ENCODE data around the gene OPHN1. TPM values are rescaled to one million over a fixed set of nuclear protein-coding genes. Genes with fewer than 3 reads are reported as not detected.

The OPHN1 gene
- total RNA-seq, 4 donors from 2014 or later: 5.1 to 11.2 (median 8.0) TPM

DNA sequence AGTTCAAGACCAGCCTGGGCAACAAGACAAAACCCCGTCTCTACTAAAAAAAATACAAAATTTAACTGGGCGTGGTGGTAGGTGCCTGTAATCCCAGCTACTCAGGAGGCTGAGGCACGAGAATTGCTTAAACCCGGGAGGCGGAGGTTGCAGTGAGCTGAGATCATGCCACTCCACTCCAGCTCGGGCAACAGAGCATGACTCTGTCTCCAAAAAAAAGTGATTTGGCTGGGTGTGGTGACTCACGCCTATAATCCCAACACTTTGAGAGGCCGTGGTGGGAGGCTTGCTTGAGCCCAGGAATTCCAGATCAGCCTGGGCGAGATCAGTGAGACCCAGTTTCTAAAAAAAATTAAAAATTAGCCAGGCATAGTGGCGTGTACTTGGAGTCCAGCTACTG lies 4.1 kb downstream of the OPHN1 start:
- Histone ChIP-seq H3K36me3 (no peaks in the 10 kb centered on the region), H3K27ac (replicated peaks in 1 of 4) (no peak overlapping the region), H3K4me3 (no peak overlapping the region), H3K9me3 (no peaks in the 10 kb centered on the region), H3K27me3 (no peaks in the 10 kb centered on the region), H3K4me1 (peaks cover 7 to 15% (median 13%) of the 10 kb centered on the region in 4 donors)
- intact Hi-C loops (cut with DNase I): no loop called here
- DNase-seq (ENCODE audit: extremely low spot score): no peak
- TF ChIP-seq POLR2A (IDR thresholded peaks at IDR 0.05; ENCODE audit: low read depth) (no peak), EP300 (IDR thresholded peaks at IDR 0.05) (no peak), POLR2AphosphoS5 (IDR thresholded peaks at IDR 0.05) (no peak)
- TF ChIP-seq, protein P1, sequence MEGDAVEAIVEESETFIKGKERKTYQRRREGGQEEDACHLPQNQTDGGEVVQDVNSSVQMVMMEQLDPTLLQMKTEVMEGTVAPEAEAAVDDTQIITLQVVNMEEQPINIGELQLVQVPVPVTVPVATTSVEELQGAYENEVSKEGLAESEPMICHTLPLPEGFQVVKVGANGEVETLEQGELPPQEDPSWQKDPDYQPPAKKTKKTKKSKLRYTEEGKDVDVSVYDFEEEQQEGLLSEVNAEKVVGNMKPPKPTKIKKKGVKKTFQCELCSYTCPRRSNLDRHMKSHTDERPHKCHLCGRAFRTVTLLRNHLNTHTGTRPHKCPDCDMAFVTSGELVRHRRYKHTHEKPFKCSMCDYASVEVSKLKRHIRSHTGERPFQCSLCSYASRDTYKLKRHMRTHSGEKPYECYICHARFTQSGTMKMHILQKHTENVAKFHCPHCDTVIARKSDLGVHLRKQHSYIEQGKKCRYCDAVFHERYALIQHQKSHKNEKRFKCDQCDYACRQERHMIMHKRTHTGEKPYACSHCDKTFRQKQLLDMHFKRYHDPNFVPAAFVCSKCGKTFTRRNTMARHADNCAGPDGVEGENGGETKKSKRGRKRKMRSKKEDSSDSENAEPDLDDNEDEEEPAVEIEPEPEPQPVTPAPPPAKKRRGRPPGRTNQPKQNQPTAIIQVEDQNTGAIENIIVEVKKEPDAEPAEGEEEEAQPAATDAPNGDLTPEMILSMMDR (IDR thresholded peaks at IDR 0.05): no peak
- WGBS: 82% methylated on average over 10 of the region's 10 CpGs

DNA sequence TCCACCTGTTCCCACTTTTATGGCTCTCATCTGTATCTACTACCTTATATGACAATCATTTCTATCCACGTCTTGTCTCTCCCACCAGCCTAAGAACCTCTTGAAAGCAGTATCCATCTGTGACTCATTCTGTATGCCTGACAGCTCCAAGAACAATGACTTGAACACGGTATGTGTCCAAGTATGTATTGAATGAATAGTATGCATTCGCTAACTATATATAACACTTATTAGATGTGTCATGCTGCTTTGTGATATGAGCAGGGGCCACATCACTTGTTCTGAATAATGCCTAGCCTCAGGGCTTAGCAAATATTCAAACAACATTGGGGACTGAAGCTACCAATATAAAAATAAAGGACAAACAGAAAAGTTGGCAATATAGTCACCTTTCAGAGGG lies 4.9 kb downstream of the OPHN1 start:
- no peak for DNase-seq (ENCODE audit: extremely low spot score)
- 58% methylated on average over 3 of the region's 3 CpGs for WGBS
- Histone ChIP-seq H3K27me3 (no peaks in the 10 kb centered on the region), H3K27ac (replicated peaks in 1 of 4) (no peak overlapping the region), H3K4me3 (no peak overlapping the region), H3K36me3 (no peaks in the 10 kb centered on the region), H3K9me3 (no peaks in the 10 kb centered on the region), H3K4me1 (peaks cover 7 to 13% (median 11%) of the 10 kb centered on the region in 4 donors)
- TF ChIP-seq EP300 (IDR thresholded peaks at IDR 0.05) (no peak), POLR2AphosphoS5 (IDR thresholded peaks at IDR 0.05) (no peak), POLR2A (IDR thresholded peaks at IDR 0.05; ENCODE audit: low read depth) (no peak)
- TF ChIP-seq, protein P1 (IDR thresholded peaks at IDR 0.05): no peak
- intact Hi-C loops (cut with DNase I): no loop called here

DNA sequence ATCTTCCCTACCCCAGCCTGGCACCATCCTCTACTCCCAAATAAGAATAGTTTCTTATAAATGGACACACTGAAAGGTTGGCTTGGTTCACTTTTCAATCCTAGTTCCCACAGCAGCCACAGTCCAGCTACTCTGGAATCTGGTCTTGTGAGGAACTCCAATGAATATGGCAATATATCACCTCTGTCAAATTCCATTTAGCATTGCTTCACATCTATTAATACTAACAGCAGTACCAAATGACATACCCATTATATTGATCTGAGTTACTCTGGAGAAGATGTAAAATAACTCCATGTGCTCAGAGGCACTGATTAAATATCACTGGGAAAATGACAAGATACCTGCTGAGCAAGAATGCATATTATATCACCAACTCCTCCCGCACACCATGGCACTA lies 8.6 kb downstream of the OPHN1 start:
- no peaks in the 10 kb centered on the region for H3K9me3 ChIP-seq
- no peak overlapping the region for H3K4me3 ChIP-seq
- no peaks in the 10 kb centered on the region for H3K36me3 ChIP-seq
- no peaks in the 10 kb centered on the region for H3K27me3 ChIP-seq
- intact Hi-C loops (cut with DNase I): no loop called here
- no peak for DNase-seq (ENCODE audit: extremely low spot score)
- 93% methylated on average over 1 of the region's 1 CpG for WGBS
- H3K27ac ChIP-seq (replicated peaks in 1 of 4): no peak overlapping the region
- H3K4me1 ChIP-seq: peaks cover 5 to 14% (median 8%) of the 10 kb centered on the region in 4 donors
- TF ChIP-seq EP300 (IDR thresholded peaks at IDR 0.05) (no peak), POLR2A (IDR thresholded peaks at IDR 0.05; ENCODE audit: low read depth) (no peak), POLR2AphosphoS5 (IDR thresholded peaks at IDR 0.05) (no peak)
- TF ChIP-seq, protein P1 (IDR thresholded peaks at IDR 0.05): no peak

DNA sequence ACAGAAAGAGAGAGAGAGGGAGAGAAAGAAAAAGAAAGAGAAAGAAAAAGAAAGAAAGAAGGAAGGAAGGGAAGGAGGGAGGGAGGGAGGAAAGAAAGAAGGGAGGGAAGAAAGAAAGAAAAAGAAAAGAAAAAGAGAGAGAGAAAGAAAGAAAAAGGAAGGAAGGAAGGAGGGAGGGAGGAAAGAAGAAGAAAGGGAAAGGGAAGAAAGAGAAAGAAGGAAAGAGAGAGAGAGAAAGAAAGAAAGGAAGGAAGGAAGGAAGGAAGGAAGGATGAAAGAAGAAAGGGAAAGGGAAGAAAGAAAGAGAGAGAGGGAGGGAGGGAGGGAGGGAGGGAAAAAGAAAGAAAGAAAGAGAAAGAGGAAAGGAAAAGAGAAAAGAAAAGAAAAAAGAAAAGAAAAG lies 10.8 kb downstream of the OPHN1 start:
- Histone ChIP-seq H3K4me1 (peaks cover 5 to 14% (median 8%) of the 10 kb centered on the region in 4 donors), H3K27ac (replicated peaks in 1 of 4) (no peak overlapping the region), H3K36me3 (no peaks in the 10 kb centered on the region), H3K9me3 (no peaks in the 10 kb centered on the region), H3K27me3 (no peaks in the 10 kb centered on the region), H3K4me3 (no peak overlapping the region)
- intact Hi-C loops (cut with DNase I): no loop called here
- TF ChIP-seq EP300 (IDR thresholded peaks at IDR 0.05): no peak
- no peak for TF ChIP-seq POLR2A (IDR thresholded peaks at IDR 0.05; ENCODE audit: low read depth)
- TF ChIP-seq, protein P1 (IDR thresholded peaks at IDR 0.05): no peak
- no peak for TF ChIP-seq POLR2AphosphoS5 (IDR thresholded peaks at IDR 0.05)
- DNase-seq (ENCODE audit: extremely low spot score): no peak

DNA sequence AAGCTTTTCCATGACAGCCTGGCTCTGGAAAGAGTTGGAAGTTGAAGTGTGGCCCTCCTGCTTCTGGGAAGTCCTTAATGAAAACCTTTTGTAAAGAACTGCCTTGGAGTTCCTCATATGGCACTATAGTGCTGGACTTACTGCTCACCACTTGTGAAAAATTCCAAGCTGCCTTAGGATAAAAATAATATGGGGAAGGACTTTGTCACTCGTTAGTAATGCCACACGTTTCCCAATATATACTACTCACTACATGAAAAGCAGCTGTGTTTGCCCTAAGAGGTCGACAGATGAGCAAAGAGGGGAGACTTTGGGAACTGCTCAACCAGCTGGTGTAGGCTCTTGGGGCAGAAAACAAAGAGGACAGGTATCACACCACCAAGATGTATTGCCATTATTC lies 11.7 kb downstream of the OPHN1 start:
- intact Hi-C loops (cut with DNase I): no loop called here
- no peaks in the 10 kb centered on the region for H3K27me3 ChIP-seq
- no peak overlapping the region for H3K27ac ChIP-seq (replicated peaks in 1 of 4)
- no peak for DNase-seq (ENCODE audit: extremely low spot score)
- no peaks in the 10 kb centered on the region for H3K36me3 ChIP-seq
- H3K9me3 ChIP-seq: no peaks in the 10 kb centered on the region
- no peak overlapping the region for H3K4me3 ChIP-seq
- peaks cover 5 to 14% (median 8%) of the 10 kb centered on the region in 4 donors for H3K4me1 ChIP-seq
- 29% methylated on average over 3 of the region's 3 CpGs for WGBS
- TF ChIP-seq EP300 (IDR thresholded peaks at IDR 0.05) (no peak), POLR2A (IDR thresholded peaks at IDR 0.05; ENCODE audit: low read depth) (no peak), POLR2AphosphoS5 (IDR thresholded peaks at IDR 0.05) (no peak)
- TF ChIP-seq, protein P1 (IDR thresholded peaks at IDR 0.05): no peak
